Measurements from ENCODE around the gene SLC35G2. TPM values are rescaled to one million over a fixed set of nuclear protein-coding genes. Genes with fewer than 3 reads are reported as not detected.

Gene SLC35G2
- total and polyA plus RNA-seq, 2 experiments from 2014 or later = 1.5 to 1.6 TPM

- Histone ChIP-seq H3K27ac (no peak overlapping the region), H2AFZ (no peak overlapping the region), H3K4me3 (peak overlapping the region; percentile 44), H3K79me2 (peaks cover 56% of the 10 kb centered on the region), H3K36me3 (replicated peaks; ENCODE audit: insufficient read depth, low read depth) (no peaks in the 10 kb centered on the region), H3K4me1 (ENCODE audit: insufficient read depth) (peaks cover 5% of the 10 kb centered on the region), H3K4me2 (peak overlapping the region; percentile 86), H3K9me2 (replicated peaks; ENCODE audit: insufficient read depth) (no peaks in the 10 kb centered on the region), H3K9me3 (ENCODE audit: low read depth) (no peaks in the 10 kb centered on the region), H3K27me3 (no peaks in the 10 kb centered on the region), H4K20me1 (ENCODE audit: insufficient read depth, poor library complexity, severe bottlenecking) (no peaks in the 10 kb centered on the region)
- DNase-seq (ENCODE audit: low spot score) = no peak
- WGBS (ENCODE audit: low lambda C conversion rate, missing lambda C conversion rate) = 53% methylated on average over 4 of the region's 4 CpGs
- no peak for TF ChIP-seq EZH2 (IDR thresholded peaks at IDR 0.05; ENCODE audit: borderline replicate concordance)
- TF ChIP-seq EZH2phosphoT487 (IDR thresholded peaks at IDR 0.05; ENCODE audit: low read depth, severe bottlenecking, unreplicated experiment) = no peak
- TF ChIP-seq, protein P1, sequence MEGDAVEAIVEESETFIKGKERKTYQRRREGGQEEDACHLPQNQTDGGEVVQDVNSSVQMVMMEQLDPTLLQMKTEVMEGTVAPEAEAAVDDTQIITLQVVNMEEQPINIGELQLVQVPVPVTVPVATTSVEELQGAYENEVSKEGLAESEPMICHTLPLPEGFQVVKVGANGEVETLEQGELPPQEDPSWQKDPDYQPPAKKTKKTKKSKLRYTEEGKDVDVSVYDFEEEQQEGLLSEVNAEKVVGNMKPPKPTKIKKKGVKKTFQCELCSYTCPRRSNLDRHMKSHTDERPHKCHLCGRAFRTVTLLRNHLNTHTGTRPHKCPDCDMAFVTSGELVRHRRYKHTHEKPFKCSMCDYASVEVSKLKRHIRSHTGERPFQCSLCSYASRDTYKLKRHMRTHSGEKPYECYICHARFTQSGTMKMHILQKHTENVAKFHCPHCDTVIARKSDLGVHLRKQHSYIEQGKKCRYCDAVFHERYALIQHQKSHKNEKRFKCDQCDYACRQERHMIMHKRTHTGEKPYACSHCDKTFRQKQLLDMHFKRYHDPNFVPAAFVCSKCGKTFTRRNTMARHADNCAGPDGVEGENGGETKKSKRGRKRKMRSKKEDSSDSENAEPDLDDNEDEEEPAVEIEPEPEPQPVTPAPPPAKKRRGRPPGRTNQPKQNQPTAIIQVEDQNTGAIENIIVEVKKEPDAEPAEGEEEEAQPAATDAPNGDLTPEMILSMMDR (IDR thresholded peaks at IDR 0.05; ENCODE audit: poor library complexity) = no peak
Observed at GRCh38 chr3:136860541-136860940, 41.6 kb downstream of the SLC35G2 start.

GRCh38 chr3:136861890-136862616 lies 43.1 kb downstream of the SLC35G2 start, which contains the start of gene NCK1:
Gene NCK1, plus strand, starts transcription at chr3:136862208. Its CDS starts 65,794 bp downstream, at chr3:136928002.
- H4K20me1 ChIP-seq (ENCODE audit: insufficient read depth, poor library complexity, severe bottlenecking) = peaks cover 9% of the 10 kb centered on the region
- peak within 1 kb of the TSS; percentile 96 for H3K27ac ChIP-seq
- peaks cover 63% of the 10 kb centered on the region for H3K79me2 ChIP-seq
- H3K27me3 ChIP-seq = no peaks in the 10 kb centered on the region
- H3K9me2 ChIP-seq (replicated peaks; ENCODE audit: insufficient read depth) = no peaks in the 10 kb centered on the region
- TF ChIP-seq, protein P1 (IDR thresholded peaks at IDR 0.05; ENCODE audit: poor library complexity) = peak; percentile 18
- TF ChIP-seq EZH2 (IDR thresholded peaks at IDR 0.05; ENCODE audit: borderline replicate concordance) = no peak
- H3K4me1 ChIP-seq (ENCODE audit: insufficient read depth) = peaks cover 5% of the 10 kb centered on the region
- peak within 1 kb of the TSS; percentile 81 for H2AFZ ChIP-seq
- peak within 1 kb of the TSS; percentile 53 for H3K4me3 ChIP-seq
- H3K4me2 ChIP-seq = peak within 1 kb of the TSS; percentile 86
- H3K36me3 ChIP-seq (replicated peaks; ENCODE audit: insufficient read depth, low read depth) = no peaks in the 10 kb centered on the region
- WGBS (ENCODE audit: low lambda C conversion rate, missing lambda C conversion rate) = under 1% methylated on average over 59 of the region's 67 CpGs
- DNase-seq (ENCODE audit: low spot score) = peak; percentile 98
- H3K9me3 ChIP-seq (ENCODE audit: low read depth) = no peaks in the 10 kb centered on the region

- peak overlapping the region; percentile 86 for H3K4me2 ChIP-seq
- H4K20me1 ChIP-seq (ENCODE audit: insufficient read depth, poor library complexity, severe bottlenecking) = peaks cover 12% of the 10 kb centered on the region
- peak; percentile 81 for DNase-seq (ENCODE audit: low spot score)
- TF ChIP-seq EZH2phosphoT487 (IDR thresholded peaks at IDR 0.05; ENCODE audit: low read depth, severe bottlenecking, unreplicated experiment) (no peak), EZH2 (IDR thresholded peaks at IDR 0.05; ENCODE audit: borderline replicate concordance) (no peak)
- TF ChIP-seq, protein P1 (IDR thresholded peaks at IDR 0.05; ENCODE audit: poor library complexity) = no peak
- H3K4me3 ChIP-seq = peak overlapping the region; percentile 53
- peak overlapping the region; percentile 96 for H3K27ac ChIP-seq
- peaks cover 67% of the 10 kb centered on the region for H3K79me2 ChIP-seq
- no peaks in the 10 kb centered on the region for H3K27me3 ChIP-seq
- H3K9me3 ChIP-seq (ENCODE audit: low read depth) = no peaks in the 10 kb centered on the region
- H2AFZ ChIP-seq = peak overlapping the region; percentile 81
- H3K36me3 ChIP-seq (replicated peaks; ENCODE audit: insufficient read depth, low read depth) = no peaks in the 10 kb centered on the region
- H3K9me2 ChIP-seq (replicated peaks; ENCODE audit: insufficient read depth) = no peaks in the 10 kb centered on the region
- H3K4me1 ChIP-seq (ENCODE audit: insufficient read depth) = peaks cover 5% of the 10 kb centered on the region
- WGBS (ENCODE audit: low lambda C conversion rate, missing lambda C conversion rate) = 2% methylated on average over 38 of the region's 39 CpGs
Observed at GRCh38 chr3:136862617-136863322, 43.8 kb downstream of the SLC35G2 start.

Measured in hepatocyte (in vitro differentiated cells).